GM12892 (cell line): ENCODE results near the gene ADARB2.

Experiments
- POLR2A ChIP-seq: IDR thresholded peaks from 2 replicates; pipeline ENCODE4 v1.6.1; 2011; ENCODE audit warnings: low read depth, low read length, control low read depth
- POLR2AphosphoS5 ChIP-seq: IDR thresholded peaks from 2 replicates; pipeline ENCODE4 v1.6.1; 2011; ENCODE audit warnings: low read depth, low read length, control low read depth
- TAF1 ChIP-seq: IDR thresholded peaks from 2 replicates; pipeline ENCODE4 v1.6.1; 2011; ENCODE audit warnings: low read depth, mild to moderate bottlenecking, control low read depth, low read length, borderline replicate concordance

DNA sequence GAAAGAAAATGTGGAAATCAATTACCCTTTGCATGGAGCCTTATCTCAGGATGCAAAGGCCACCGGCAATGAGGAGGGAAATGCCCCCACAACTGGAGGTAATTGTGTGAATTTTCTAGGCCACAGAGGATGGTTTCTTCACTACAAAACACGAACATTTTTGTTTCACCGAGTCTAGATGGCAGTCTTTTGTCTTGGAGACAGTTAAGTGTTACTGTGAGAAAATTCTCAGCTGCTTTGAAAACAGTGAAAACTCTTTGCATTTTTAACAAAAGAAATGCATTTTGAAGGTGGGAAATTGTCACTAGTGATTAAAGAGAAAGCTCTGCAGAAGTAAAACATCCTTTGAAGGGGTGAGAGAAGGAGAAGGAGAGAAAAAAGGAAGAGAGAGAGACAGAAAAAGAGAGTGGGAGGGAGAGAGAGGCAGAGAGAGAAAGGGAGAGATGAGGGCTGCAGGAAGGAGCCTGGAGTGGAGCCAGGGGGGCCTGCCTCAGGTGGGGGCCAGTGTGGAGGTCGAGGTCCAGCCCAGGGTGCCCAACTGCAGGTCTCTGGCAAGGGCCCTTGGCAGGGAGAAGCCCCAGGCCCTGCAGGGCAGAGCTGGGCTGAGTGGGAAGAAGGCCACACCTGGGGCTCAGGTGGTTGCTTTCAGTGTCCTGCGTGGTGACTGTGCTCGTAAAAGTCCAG, 261.4 kb downstream of the ADARB2 start:
- TF ChIP-seq POLR2A (no peak), TAF1 (no peak), POLR2AphosphoS5 (no peak)
